Measurements from ENCODE around the gene MYO9B. TPM values are rescaled to one million over a fixed set of nuclear protein-coding genes. Genes with fewer than 3 reads are reported as not detected.

Gene MYO9B
- total RNA-seq, 1 experiment from 2014 or later: 85.4 TPM

GRCh38 chr19:17127671-17128070 lies 52.1 kb downstream of the MYO9B start:
- Histone ChIP-seq H3K9me3 (ENCODE audit: low read depth, low read length, poor library complexity, severe bottlenecking) (no peaks in the 10 kb centered on the region), H3K27me3 (replicated peaks; ENCODE audit: insufficient read depth, low read depth, low read length, poor library complexity) (no peaks in the 10 kb centered on the region), H3K27ac (ENCODE audit: low read depth, low read length, poor library complexity, severe bottlenecking) (no peak overlapping the region), H3K36me3 (ENCODE audit: insufficient read depth, low read length, poor library complexity, severe bottlenecking) (no peaks in the 10 kb centered on the region), H3K4me1 (ENCODE audit: insufficient read depth, low read length, poor library complexity, severe bottlenecking) (peaks cover 11% of the 10 kb centered on the region), H3K4me3 (ENCODE audit: low read depth, low read length, poor library complexity, severe bottlenecking) (no peak overlapping the region)
- ChIA-PET CTCF (no interaction called here), POLR2A (ENCODE audit: low non-redundant PET) (no interaction called here)
- DNase-seq (ENCODE audit: low spot score): no peak
- intact Hi-C loops (cut with micrococcal nuclease; ENCODE audit: unreplicated experiment): no loop called here
- TF ChIP-seq CTCF (conservative IDR thresholded peaks at IDR 0.05; ENCODE audit: low read depth, low read length) (no peak), EZH2 (IDR thresholded peaks at IDR 0.05; ENCODE audit: borderline replicate concordance, low read depth, low read length, poor library complexity, severe bottlenecking) (no peak)
- BruUV-seq (replicated peaks): no TSS peak

- ChIA-PET POLR2A (ENCODE audit: low non-redundant PET) (no interaction called here), CTCF (no interaction called here)
Observed at GRCh38 chr19:17128403-17128802, 52.8 kb downstream of the MYO9B start.

GRCh38 chr19:17128820-17129219 lies 53.2 kb downstream of the MYO9B start:
- no TSS peak for BruUV-seq (replicated peaks)
- DNase-seq (ENCODE audit: low spot score): no peak
- ChIA-PET POLR2A (ENCODE audit: low non-redundant PET) (no interaction called here), CTCF (no interaction called here)
- no peak overlapping the region for H3K4me3 ChIP-seq (ENCODE audit: low read depth, low read length, poor library complexity, severe bottlenecking)
- no peaks in the 10 kb centered on the region for H3K9me3 ChIP-seq (ENCODE audit: low read depth, low read length, poor library complexity, severe bottlenecking)
- no peak for TF ChIP-seq EZH2 (IDR thresholded peaks at IDR 0.05; ENCODE audit: borderline replicate concordance, low read depth, low read length, poor library complexity, severe bottlenecking)
- TF ChIP-seq CTCF (conservative IDR thresholded peaks at IDR 0.05; ENCODE audit: low read depth, low read length): no peak
- intact Hi-C loops (cut with micrococcal nuclease; ENCODE audit: unreplicated experiment): no loop called here
- no peaks in the 10 kb centered on the region for H3K27me3 ChIP-seq (replicated peaks; ENCODE audit: insufficient read depth, low read depth, low read length, poor library complexity)
- no peak overlapping the region for H3K27ac ChIP-seq (ENCODE audit: low read depth, low read length, poor library complexity, severe bottlenecking)
- no peaks in the 10 kb centered on the region for H3K36me3 ChIP-seq (ENCODE audit: insufficient read depth, low read length, poor library complexity, severe bottlenecking)
- peaks cover 11% of the 10 kb centered on the region for H3K4me1 ChIP-seq (ENCODE audit: insufficient read depth, low read length, poor library complexity, severe bottlenecking)

More at GRCh38 chr19:17128403-17128802, 52.8 kb downstream of the MYO9B start:
- no peak for DNase-seq (ENCODE audit: low spot score)
- no peak overlapping the region for H3K4me3 ChIP-seq (ENCODE audit: low read depth, low read length, poor library complexity, severe bottlenecking)
- H3K27ac ChIP-seq (ENCODE audit: low read depth, low read length, poor library complexity, severe bottlenecking): no peak overlapping the region
- no peaks in the 10 kb centered on the region for H3K36me3 ChIP-seq (ENCODE audit: insufficient read depth, low read length, poor library complexity, severe bottlenecking)
- no peaks in the 10 kb centered on the region for H3K9me3 ChIP-seq (ENCODE audit: low read depth, low read length, poor library complexity, severe bottlenecking)
- H3K27me3 ChIP-seq (replicated peaks; ENCODE audit: insufficient read depth, low read depth, low read length, poor library complexity): no peaks in the 10 kb centered on the region
- no TSS peak for BruUV-seq (replicated peaks)
- TF ChIP-seq EZH2 (IDR thresholded peaks at IDR 0.05; ENCODE audit: borderline replicate concordance, low read depth, low read length, poor library complexity, severe bottlenecking) (no peak), CTCF (conservative IDR thresholded peaks at IDR 0.05; ENCODE audit: low read depth, low read length) (no peak)
- intact Hi-C loops (cut with micrococcal nuclease; ENCODE audit: unreplicated experiment): no loop called here
- H3K4me1 ChIP-seq (ENCODE audit: insufficient read depth, low read length, poor library complexity, severe bottlenecking): peaks cover 11% of the 10 kb centered on the region

All from A673 (cell line).